ENCODE measurements around the gene NUDT22.

- TF ChIP-seq EP300 (IDR thresholded peaks at IDR 0.05), result no peak
- TF ChIP-seq, protein P1, sequence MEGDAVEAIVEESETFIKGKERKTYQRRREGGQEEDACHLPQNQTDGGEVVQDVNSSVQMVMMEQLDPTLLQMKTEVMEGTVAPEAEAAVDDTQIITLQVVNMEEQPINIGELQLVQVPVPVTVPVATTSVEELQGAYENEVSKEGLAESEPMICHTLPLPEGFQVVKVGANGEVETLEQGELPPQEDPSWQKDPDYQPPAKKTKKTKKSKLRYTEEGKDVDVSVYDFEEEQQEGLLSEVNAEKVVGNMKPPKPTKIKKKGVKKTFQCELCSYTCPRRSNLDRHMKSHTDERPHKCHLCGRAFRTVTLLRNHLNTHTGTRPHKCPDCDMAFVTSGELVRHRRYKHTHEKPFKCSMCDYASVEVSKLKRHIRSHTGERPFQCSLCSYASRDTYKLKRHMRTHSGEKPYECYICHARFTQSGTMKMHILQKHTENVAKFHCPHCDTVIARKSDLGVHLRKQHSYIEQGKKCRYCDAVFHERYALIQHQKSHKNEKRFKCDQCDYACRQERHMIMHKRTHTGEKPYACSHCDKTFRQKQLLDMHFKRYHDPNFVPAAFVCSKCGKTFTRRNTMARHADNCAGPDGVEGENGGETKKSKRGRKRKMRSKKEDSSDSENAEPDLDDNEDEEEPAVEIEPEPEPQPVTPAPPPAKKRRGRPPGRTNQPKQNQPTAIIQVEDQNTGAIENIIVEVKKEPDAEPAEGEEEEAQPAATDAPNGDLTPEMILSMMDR (IDR thresholded peaks at IDR 0.05), result no peak
- TF ChIP-seq POLR2A (IDR thresholded peaks at IDR 0.05; ENCODE audit: low read depth), result no peak
- TF ChIP-seq POLR2AphosphoS5 (IDR thresholded peaks at IDR 0.05), result no peak
Observed at GRCh38 chr11:64253481-64253880, 27.4 kb downstream of the NUDT22 start.
